ENCODE measurements around the gene ZBTB32. TPM values are rescaled to one million over a fixed set of nuclear protein-coding genes. Genes with fewer than 3 reads are reported as not detected.

The ZBTB32 gene
- total and polyA plus RNA-seq, 8 donors, result 0.15 to 0.94 (median 0.39) TPM

DNA sequence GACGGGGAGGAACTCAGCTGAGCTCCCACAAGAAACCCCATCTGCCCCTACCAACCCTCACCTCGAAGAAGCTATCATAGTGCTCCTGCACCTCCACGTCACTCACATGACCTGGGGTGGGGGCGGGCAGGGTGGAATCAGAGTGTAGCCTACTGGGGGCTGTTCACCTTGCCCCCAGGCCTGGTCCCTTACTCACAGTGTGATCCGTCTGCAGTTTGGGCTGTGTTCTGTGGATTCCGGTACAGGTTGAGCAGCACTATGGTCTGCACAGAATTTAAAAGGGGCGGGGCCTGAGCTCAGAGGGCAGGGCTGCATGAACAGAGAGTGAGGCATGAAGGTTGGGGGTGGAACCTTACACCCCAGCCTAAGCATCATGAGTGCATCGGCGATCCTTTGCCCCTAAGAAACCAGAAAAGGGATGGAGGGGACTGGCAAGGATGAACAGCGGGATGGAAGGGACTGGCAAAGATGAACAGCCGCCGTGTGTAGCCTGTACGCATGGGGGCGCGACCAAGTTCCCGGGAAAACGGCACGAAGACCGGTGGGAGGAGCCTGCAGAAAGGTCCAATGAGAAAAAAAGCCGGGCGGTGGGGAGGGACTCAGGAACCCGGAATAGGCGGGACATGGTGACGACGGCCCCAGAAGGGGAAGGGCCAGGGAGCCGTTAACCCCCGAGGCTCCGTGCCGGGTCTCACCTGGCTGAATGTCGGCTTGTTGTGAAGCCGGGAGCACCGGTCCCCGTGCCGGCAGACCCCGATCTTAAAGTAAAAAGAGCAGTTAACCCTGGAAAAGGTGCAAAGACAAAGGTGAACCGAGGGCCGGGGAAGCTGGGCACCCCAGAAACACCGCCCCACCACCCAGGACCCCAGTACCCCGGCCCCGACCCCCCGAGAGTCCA is 40.3 kb downstream of the ZBTB32 start:
- Histone ChIP-seq H3K27me3 (no peaks in the 10 kb centered on the region), H3K9me3 (no peaks in the 10 kb centered on the region), H3K4me1 (peaks cover 18 to 78% of the 10 kb centered on the region in 2 donors), H3K36me3 (no peaks in the 10 kb centered on the region), H3K27ac (peak overlapping the region; percentile 100), H3K4me3 (peak overlapping the region; percentile 88)
- peak; percentile 75 for ATAC-seq
- intact Hi-C loops (cut with DNase I), result no loop called here
- TF ChIP-seq, protein P1, sequence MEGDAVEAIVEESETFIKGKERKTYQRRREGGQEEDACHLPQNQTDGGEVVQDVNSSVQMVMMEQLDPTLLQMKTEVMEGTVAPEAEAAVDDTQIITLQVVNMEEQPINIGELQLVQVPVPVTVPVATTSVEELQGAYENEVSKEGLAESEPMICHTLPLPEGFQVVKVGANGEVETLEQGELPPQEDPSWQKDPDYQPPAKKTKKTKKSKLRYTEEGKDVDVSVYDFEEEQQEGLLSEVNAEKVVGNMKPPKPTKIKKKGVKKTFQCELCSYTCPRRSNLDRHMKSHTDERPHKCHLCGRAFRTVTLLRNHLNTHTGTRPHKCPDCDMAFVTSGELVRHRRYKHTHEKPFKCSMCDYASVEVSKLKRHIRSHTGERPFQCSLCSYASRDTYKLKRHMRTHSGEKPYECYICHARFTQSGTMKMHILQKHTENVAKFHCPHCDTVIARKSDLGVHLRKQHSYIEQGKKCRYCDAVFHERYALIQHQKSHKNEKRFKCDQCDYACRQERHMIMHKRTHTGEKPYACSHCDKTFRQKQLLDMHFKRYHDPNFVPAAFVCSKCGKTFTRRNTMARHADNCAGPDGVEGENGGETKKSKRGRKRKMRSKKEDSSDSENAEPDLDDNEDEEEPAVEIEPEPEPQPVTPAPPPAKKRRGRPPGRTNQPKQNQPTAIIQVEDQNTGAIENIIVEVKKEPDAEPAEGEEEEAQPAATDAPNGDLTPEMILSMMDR (IDR thresholded peaks at IDR 0.05), result no peak
- peak; percentile 88 to 97 (median 96) for DNase-seq

DNA sequence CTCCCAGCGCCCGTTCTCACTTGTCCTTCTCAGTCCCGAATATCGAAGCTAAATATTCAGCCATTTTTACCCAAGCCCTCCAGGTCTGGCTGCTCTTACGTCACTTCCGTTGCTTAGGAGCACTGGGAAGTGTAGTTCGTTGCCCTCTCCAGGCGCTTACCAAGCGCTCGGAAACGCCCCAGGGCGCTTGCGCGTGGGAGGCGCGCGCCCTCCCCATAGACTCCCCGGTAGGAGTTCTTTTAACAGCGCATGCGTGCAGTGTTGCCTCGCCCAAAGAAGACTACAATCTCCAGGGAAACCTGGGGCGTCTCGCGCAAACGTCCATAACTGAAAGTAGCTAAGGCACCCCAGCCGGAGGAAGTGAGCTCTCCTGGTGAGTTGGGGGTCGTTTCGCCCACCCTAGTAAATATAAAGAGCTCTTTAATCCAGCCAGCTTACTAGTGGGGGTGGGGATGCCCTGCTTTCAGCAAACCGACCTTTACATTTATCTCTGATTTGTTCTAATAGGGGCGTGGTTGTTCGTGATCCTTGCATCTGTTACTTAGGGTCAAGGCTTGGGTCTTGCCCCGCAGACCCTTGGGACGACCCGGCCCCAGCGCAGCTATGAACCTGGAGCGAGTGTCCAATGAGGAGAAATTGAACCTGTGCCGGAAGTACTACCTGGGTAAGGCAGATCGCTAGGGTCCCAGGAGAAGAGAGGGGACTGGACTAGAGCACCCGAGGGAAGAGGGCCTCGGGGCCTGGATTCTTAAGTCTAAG is 41.1 kb downstream of the ZBTB32 start, which contains the start of the genes PSENEN and U2AF1L4:
TSS of gene PSENEN (plus strand) at position 324 of the 759 bp plus-strand sequence. CDS start at position 604, 280 bp downstream.
TSS of gene U2AF1L4 (minus strand) at position 91 of the 759 bp plus-strand sequence. CDS start at position 64, 27 bp downstream.
- Histone ChIP-seq H3K9me3 (no peaks in the 10 kb centered on the region), H3K36me3 (no peaks in the 10 kb centered on the region), H3K4me1 (peaks cover 18 to 79% of the 10 kb centered on the region in 2 donors), H3K27ac (peak within 1 kb of the TSS; percentile 100), H3K27me3 (no peaks in the 10 kb centered on the region), H3K4me3 (peak within 1 kb of the TSS; percentile 88)
- ATAC-seq, result peak; percentile 73
- TF ChIP-seq, protein P1 (IDR thresholded peaks at IDR 0.05), result peak in 1 of 2 donors; percentile 23
- peak; percentile 98 to 100 (median 98) for DNase-seq
- intact Hi-C loops (cut with DNase I), result no loop called here

DNA sequence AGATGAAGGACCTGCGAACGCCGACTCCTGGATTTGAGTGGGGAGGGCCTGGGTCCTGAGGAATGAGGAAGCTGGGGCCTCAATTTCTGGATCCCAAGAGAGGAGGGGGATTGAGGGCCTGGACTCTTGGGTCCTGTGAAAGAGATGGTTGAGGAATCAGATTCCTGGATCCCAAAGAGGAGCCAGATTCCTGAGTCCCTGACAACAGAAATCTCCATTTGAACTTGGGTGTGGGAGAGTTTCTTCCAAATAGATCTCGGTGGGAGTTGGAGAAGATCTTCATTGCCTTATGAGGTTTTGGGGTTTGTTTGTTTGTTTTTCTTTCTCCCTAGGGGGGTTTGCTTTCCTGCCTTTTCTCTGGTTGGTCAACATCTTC is 41.7 kb downstream of the ZBTB32 start:
- Histone ChIP-seq H3K4me3 (peak overlapping the region; percentile 88), H3K36me3 (no peaks in the 10 kb centered on the region), H3K4me1 (peaks cover 17 to 75% of the 10 kb centered on the region in 2 donors), H3K9me3 (no peaks in the 10 kb centered on the region), H3K27me3 (no peaks in the 10 kb centered on the region), H3K27ac (peak overlapping the region; percentile 100)
- intact Hi-C loops (cut with DNase I), result no loop called here
- TF ChIP-seq, protein P1 (IDR thresholded peaks at IDR 0.05), result no peak
- no peak for DNase-seq
- no peak for ATAC-seq

DNA sequence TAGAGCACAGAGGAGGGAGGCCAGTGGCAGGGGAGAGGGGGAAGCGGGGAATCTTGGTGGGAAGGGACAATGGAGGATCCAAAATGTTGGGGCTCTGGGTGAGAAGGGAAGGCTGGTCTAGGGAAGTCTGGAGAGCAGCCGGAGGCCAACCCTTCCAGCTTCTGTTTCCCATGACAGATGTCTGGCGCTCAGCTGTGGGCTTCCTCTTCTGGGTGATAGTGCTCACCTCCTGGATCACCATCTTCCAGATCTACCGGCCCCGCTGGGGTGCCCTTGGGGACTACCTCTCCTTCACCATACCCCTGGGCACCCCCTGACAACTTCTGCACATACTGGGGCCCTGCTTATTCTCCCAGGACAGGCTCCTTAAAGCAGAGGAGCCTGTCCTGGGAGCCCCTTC is 42.2 kb downstream of the ZBTB32 start:
- DNase-seq (no peak), ATAC-seq (no peak)
- H3K27ac ChIP-seq, result peak overlapping the region in 1 of 2 donors; percentile 100
- no peaks in the 10 kb centered on the region for H3K27me3 ChIP-seq
- intact Hi-C loops (cut with DNase I), result no loop called here
- H3K9me3 ChIP-seq, result no peaks in the 10 kb centered on the region
- TF ChIP-seq, protein P1 (IDR thresholded peaks at IDR 0.05), result no peak
- H3K36me3 ChIP-seq, result peaks cover 0 to under 1% of the 10 kb centered on the region in 2 donors
- peaks cover 15 to 70% of the 10 kb centered on the region in 2 donors for H3K4me1 ChIP-seq
- peak overlapping the region in 1 of 2 donors; percentile 88 for H3K4me3 ChIP-seq
